Measurements from ENCODE around the gene ARHGEF2.

ARHGEF2 gene

GRCh38 chr1:155971910-155972809, 6.2 kb downstream of the ARHGEF2 start:
- DNase-seq (ENCODE audit: low read depth): no peak

- DNase-seq (ENCODE audit: low read depth): no peak
These were observed 7.7 kb downstream of the ARHGEF2 start for GRCh38 chr1:155970531-155971167.

DNA sequence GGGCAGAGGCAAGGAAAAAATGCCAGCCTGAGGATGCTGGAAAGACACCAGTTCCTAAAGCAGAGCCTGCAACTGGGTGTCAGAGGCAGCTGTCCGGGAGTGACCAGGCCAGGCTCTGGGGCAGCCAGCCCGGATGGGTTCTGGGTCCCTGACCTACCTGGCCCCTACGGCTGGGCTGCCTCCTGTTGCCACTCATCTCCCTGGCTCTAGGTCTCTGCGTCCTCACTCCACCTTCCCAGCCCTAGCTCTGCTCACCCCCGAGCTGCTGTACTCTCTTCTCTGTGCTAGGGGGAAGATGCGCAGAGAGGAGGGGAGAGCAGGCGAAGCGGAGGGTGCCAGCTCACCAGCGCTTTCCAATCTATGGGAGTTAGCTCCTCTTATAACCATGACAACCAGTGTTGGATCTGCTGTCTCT, 9.0 kb downstream of the ARHGEF2 start:
- DNase-seq (ENCODE audit: low read depth): no peak

- no peak for DNase-seq (ENCODE audit: low read depth)
These were observed 9.7 kb downstream of the ARHGEF2 start for GRCh38 chr1:155968670-155969069.

GRCh38 chr1:155968051-155968400, 10.3 kb downstream of the ARHGEF2 start:
- DNase-seq (ENCODE audit: low read depth): no peak

DNA sequence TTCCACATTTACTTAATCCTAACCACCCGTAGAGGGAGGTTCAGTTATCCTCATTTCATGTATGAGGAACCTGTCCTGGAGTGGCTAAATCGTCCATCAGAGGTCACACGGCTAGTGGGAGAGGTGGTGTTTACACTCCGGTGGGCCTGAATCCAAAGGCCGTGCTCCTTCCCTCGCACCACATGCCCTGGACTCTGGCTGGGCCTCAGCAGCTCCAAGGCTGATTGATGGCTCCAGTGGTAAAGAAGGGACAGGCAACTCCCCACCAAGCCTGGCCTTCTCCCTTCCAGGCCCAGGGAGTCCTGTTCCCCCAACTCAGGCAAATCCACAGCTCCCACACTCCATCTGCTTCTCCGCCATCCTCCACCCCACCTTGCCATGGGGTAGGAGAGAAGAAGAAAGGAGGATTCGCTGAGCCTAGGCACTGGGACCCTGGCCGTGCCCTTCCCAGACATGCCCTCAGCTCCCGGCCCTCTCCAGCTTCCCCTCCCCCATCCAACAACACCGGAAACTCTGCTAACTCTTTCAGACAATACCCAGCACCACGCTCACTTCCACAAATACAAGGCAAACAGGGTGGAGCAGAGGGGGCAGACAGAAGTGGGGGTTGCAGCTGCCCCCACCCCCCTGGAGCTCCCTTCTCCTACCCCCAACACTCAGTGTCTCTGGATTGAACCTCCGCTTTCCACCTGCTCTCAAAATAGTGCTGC, 10.9 kb downstream of the ARHGEF2 start:
- DNase-seq (ENCODE audit: low read depth): no peak

- DNase-seq (ENCODE audit: low read depth): no peak
These were observed 11.6 kb downstream of the ARHGEF2 start for GRCh38 chr1:155966750-155967149.

DNA sequence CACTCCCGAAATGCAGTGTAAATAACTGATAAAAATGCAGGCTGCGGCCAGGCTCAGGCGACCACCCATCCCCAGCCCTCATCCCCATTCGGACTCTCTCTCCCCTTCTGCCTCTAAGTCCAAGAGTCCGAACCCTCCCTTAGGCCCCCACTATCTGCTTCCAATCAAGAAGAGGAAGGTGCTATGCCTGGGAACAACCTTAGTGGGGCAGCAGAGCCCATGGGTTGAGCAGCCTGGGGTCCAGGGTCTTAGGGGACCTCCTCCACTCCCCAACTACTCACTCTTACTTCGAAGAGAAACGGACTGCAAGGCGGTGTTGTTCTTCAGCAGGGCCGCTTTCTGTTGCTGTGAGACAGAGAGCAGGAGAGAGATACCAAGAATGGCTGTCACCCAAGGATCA, 12.2 kb downstream of the ARHGEF2 start:
- DNase-seq (ENCODE audit: low read depth): no peak

- no peak for DNase-seq (ENCODE audit: low read depth)
These were observed 14.2 kb downstream of the ARHGEF2 start for GRCh38 chr1:155964193-155964592.

DNA sequence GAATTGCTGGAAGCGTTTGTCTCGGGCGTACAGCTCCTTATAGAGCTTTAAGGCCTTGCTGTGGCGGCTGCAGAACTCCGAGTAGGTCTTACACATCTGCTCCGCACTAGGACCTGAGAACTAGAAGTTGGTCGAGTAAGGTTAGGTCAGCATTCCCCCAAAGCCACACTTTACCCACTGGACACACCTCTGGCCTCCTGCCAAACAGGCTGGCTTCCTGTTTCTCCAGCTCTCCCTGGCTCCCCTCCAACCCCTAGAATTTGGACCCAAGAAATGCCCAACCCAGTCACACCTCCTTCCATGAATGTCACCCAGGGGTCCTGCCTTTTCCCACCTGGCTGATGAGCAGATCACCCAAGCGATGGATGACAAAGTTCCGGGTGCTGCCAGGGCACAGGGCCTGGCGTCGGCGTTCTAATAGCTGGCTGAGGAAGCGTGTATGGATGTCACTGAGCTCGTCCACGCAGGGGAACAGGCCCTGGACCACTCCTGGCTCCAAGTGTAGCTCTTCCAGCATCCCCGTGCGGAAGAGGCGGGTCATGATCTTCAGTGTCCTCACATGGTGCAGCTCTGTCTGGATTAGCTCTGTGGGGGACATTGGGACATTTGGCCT, 15.6 kb downstream of the ARHGEF2 start:
- no peak for DNase-seq (ENCODE audit: low read depth)

GRCh38 chr1:155961937-155962336, 16.4 kb downstream of the ARHGEF2 start:
- no peak for DNase-seq (ENCODE audit: low read depth)

- DNase-seq (ENCODE audit: low read depth): no peak
These were observed 18.1 kb downstream of the ARHGEF2 start for GRCh38 chr1:155960081-155960745.

GRCh38 chr1:155957411-155957915, 20.9 kb downstream of the ARHGEF2 start:
- no peak for DNase-seq (ENCODE audit: low read depth)

DNA sequence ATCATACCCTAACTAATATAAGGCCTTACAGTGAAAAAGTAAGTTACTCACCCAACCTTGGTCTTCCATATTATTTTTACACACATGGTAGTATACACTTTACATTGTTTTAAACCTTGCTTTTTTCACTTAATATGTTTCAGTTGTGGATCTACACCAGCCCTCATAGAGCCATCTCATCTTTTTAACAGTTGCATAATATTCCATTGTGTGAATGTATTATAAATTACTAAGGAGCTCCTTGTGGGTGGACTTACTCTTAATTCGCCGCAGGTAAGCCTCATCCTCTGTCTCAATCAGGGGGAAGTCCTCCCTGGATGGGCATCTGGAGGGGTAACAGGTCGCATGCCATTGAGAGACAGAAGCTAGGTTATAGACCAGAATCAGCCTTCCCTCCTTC, 23.7 kb downstream of the ARHGEF2 start:
- DNase-seq (ENCODE audit: low read depth): no peak

DNA sequence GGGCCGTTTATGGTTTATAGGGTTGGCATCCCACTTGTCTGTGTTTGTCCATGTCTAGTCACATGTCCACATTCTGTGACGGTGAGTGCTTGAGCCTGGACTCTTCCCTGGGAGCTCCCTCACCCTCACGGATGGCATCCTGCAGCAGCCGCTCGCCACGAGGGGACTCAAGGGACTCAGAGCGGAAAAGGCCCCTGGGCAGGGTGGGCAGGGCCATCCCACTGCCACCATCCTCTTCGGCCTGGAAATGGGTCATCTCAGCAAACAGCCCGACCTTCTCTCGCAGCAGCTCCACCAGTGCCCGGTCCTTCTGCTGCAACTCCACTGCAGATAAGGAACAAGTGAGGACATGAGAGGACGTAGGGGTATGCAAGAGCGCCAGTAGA, 25.8 kb downstream of the ARHGEF2 start:
- DNase-seq (ENCODE audit: low read depth): no peak

GRCh38 chr1:155951753-155952504, 26.4 kb downstream of the ARHGEF2 start:
- no peak for DNase-seq (ENCODE audit: low read depth)

DNA sequence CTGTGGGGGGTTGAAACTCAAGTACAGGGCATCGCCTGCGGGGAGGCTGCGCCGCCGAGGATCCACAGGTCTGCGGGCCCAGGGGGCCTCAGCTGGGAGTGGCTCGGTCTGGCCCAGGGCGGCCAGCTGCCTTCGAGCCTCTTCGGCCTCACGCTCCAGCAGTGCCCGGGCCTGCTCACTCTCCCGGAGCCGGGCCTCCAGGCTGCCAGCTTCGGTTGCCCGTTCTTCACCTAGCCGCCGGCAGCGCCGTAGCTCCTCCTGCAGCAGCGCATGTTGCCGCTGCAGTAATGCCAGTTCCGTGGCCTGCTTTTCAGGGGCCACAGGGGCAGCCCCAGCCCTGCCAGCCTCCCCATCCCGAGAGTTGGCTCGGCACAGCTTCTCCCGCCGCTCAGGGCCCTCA, 27.5 kb downstream of the ARHGEF2 start:
- DNase-seq (ENCODE audit: low read depth): no peak

- no peak for DNase-seq (ENCODE audit: low read depth)
These were observed 30.6 kb downstream of the ARHGEF2 start for GRCh38 chr1:155947741-155948140.

DNA sequence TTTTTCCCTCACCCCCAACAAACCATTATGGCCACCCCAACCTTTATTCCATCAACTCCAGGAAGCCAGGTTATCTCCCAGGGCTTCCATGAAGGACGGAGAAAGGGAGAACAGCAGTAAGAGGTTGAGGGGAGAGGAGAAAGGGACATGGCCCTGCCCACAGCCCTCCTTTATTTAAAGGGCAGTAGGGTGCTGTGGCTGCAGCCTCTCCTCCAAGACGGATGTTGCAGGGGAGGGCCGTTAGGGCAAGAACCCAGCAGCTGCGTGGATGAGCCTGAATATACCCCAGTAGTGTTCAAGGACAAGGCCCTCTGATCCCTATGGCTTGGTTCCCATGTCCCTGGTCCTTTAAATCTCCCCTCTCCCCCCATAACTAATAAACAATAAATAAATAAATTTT, 31.1 kb downstream of the ARHGEF2 start:
- DNase-seq (ENCODE audit: low read depth): no peak

DNA sequence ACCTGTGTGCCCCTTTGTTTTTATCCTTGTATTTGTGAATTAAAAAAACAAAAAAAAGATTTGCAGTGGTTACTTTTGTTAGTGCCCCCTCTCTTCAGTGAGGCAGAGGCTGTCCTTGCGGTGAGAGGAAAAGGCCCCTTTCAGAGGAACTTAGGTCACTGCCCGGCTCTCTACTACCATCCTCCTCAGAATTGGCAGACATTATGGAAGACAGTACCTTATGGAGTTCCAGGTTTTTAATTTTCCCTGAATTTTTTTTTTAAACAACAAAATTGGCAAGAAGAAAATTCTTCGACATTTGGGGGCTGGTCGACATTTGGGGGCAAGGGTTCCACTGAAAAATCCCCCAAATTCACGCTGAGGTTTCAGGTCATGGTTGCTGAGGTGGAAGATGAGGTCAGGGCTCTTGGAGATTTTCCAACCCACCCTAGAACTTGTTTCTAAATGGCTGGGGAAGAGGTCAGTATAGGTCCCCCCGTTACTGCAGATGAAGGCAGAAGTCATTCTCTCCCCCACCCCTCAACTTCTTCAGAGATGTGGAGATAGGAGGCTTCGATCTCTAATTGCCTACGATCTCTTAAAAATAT, 31.6 kb downstream of the ARHGEF2 start:
- no peak for DNase-seq (ENCODE audit: low read depth)

DNA sequence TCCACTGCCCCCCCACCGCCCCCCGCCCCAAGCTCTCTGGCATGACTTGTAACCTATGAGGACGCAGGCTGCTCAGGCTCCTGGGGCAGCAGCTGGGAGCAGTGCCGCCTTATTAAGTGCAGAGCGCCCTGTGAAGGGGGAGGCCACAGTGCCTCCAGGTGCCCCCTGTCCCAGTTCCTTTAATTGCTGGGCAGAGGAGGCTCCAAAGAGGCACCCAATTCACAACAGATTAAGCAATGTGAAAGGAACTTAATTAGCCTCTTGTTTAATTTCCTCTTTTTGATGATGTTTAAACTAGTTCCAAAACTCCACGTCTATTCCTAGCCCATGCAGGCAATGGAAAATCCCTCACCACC, 33.9 kb downstream of the ARHGEF2 start:
- no peak for DNase-seq (ENCODE audit: low read depth)
